Keratinocyte (primary cell): ENCODE results near the gene PEX16. TPM values are rescaled to one million over a fixed set of nuclear protein-coding genes. Genes with fewer than 3 reads are reported as not detected.

Experiments
- DNase-seq: peaks from one replicate; pipeline ENCODE4 v3.0.0-alpha.2; 2011; ENCODE audit warnings: low read depth, missing footprints, low spot score
- FAIRE-seq: peaks from 2 replicates; lab custom pipeline; 2011; peaks lifted over from hg19 to GRCh38; lab: Jason Lieb, UNC
- H2AFZ ChIP-seq: 2 replicates; pipeline ENCODE4 v1.6.0; 2012; ENCODE audit warnings: low read length, control low read depth, inconsistent platforms; ENCODE audit not compliant: control insufficient read depth
- H3K27ac ChIP-seq: 2 replicates; pipeline ENCODE4 v1.5.1; 2011; ENCODE audit warnings: low read length; ENCODE audit not compliant: control insufficient read depth, insufficient read depth
- H3K27me3 ChIP-seq: 3 replicates; pipeline ENCODE4 v1.6.0; 2011; ENCODE audit warnings: low read length; ENCODE audit not compliant: control insufficient read depth, insufficient read depth; ENCODE audit errors: extremely low read depth
- H3K36me3 ChIP-seq, 2 experiments: 2 replicates in 1 of 2; 3 replicates in 1 of 2; pipeline ENCODE4 v1.5.1; 2011; ENCODE audit warnings: low read length in 2 of 2, mild to moderate bottlenecking in 1 of 2; ENCODE audit not compliant: control insufficient read depth in 2 of 2, insufficient read depth in 2 of 2; ENCODE audit errors: extremely low read depth in 1 of 2
- H3K4me1 ChIP-seq: 3 replicates; pipeline ENCODE4 v1.5.1; 2011; ENCODE audit warnings: low read length; ENCODE audit not compliant: control insufficient read depth, insufficient read depth; ENCODE audit errors: extremely low read depth
- H3K4me2 ChIP-seq: 3 replicates; pipeline ENCODE4 v1.6.0; 2011; ENCODE audit warnings: low read depth, low read length; ENCODE audit not compliant: control insufficient read depth, insufficient read depth; ENCODE audit errors: extremely low read depth
- H3K4me3 ChIP-seq, 3 experiments: fragments of 200-600 bp in 1 of 3; sonication (generic) in 1 of 3; 2 replicates in 2 of 3; 3 replicates in 1 of 3; pipeline ENCODE4 v1.5.1; 2011 to 2016; ENCODE audit warnings: low read length in 3 of 3, mild to moderate bottlenecking in 3 of 3, control low read depth in 2 of 3, inconsistent platforms in 1 of 3, low read depth in 1 of 3, mixed read lengths in 1 of 3, mixed run types in 1 of 3, moderate library complexity in 1 of 3; ENCODE audit not compliant: control insufficient read depth in 2 of 3, insufficient read depth in 2 of 3; ENCODE audit errors: extremely low read depth in 1 of 3
- H3K79me2 ChIP-seq: 2 replicates; pipeline ENCODE4 v1.6.0; 2012; ENCODE audit warnings: low read length; ENCODE audit not compliant: control insufficient read depth, insufficient read depth
- H3K9ac ChIP-seq: 3 replicates; pipeline ENCODE4 v1.6.0; 2011; ENCODE audit warnings: low read length; ENCODE audit not compliant: control insufficient read depth, insufficient read depth; ENCODE audit errors: extremely low read depth
- H3K9me1 ChIP-seq: 3 replicates; pipeline ENCODE4 v1.6.0; 2011; ENCODE audit warnings: low read length; ENCODE audit not compliant: control insufficient read depth, insufficient read depth; ENCODE audit errors: extremely low read depth
- H3K9me3 ChIP-seq: 2 replicates; pipeline ENCODE4 v1.5.1; 2012; ENCODE audit warnings: low read depth, low read length; ENCODE audit not compliant: control insufficient read depth
- H4K20me1 ChIP-seq: 3 replicates; pipeline ENCODE4 v1.6.0; 2011; ENCODE audit warnings: low read length; ENCODE audit not compliant: control insufficient read depth, insufficient read depth; ENCODE audit errors: extremely low read depth
- EZH2 ChIP-seq: IDR thresholded peaks from one replicate; pipeline ENCODE4 v1.6.1; 2012; ENCODE audit warnings: inconsistent platforms, mild to moderate bottlenecking, low read length, moderate library complexity
- dilution Hi-C: fragments of 300-500 bp; cut with MboI; formaldehyde crosslinking; loops from one replicate; pipeline ENCODE4 v1.7.0; 2020; ENCODE audit warnings: low sequenced_read_pairs; ENCODE audit not compliant: extremely low pct_ligation_motif_present
- polyA plus RNA-seq, 5 experiments: library from polyadenylated mRNA; depleted of rRNA in 3 of 5; stranded (reverse) in 3 of 5; stranded (forward) in 1 of 5; unstranded in 1 of 5; fragments of >200 nt; gene quantifications; 1 replicate in 1 of 5; 2 replicates in 3 of 5; 3 replicates in 1 of 5; pipeline versions ENCODE4 v1.2.1 to v1.2.3, GENCODE V29; 2011 to 2012; ENCODE audit warnings: missing spikeins in 2 of 5, low read depth in 1 of 5, low replicate concordance in 1 of 5
- TF ChIP-seq, protein P1 (sequence below), 3 experiments: IDR thresholded peaks in 1 of 3; conservative IDR thresholded peaks in 1 of 3; optimal IDR thresholded peaks in 1 of 3; 2 replicates in 2 of 3; 3 replicates in 1 of 3; pipeline versions ENCODE3 to v1.5.1; 2011; ENCODE audit warnings: low read length in 3 of 3, mild to moderate bottlenecking in 3 of 3, moderate library complexity in 2 of 3, control low read depth in 1 of 3, inconsistent platforms in 1 of 3; ENCODE audit not compliant: insufficient read depth in 2 of 3; ENCODE audit errors: extremely low read depth in 1 of 3

The PEX16 gene
- polyA plus RNA-seq, 1 donor (not counting 4 experiments of a cell fraction or from before 2014, with no cell fraction given) = 16.7 TPM

DNA sequence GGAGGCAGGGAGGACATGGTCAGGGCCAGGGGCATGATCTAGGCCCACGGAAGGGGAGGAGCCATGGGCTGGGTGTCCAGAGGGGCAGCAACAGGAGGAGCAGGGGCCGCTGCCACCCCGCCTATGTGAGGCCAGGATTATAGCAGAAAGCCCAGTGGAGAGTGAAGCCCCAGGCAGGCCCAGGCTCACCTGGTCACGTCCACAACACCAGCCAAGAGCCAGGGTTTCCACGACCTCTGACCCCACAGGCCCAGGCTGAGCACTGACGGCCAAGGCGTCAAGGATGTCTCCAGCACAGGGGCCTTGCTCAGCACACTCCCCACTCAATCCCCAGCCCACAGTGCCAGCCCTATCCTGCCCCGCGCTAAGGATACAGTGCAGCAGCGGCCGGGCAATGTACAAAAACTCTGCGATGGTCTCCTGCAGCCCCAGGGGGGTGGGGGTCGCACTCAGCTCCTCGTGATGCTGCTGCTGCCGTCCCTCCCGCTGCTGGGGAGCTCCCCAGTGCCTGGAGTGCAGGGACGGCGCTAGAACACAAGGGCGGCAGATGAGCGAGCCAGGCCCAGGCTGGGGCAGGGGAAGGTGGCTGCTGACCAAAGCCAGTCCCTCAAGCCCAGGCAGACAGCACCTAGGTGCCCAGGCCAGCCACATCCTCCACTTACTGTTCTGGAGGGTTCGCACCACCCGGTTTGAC lies 3.6 kb downstream of the PEX16 start:
- TF ChIP-seq EZH2 = no peak
- TF ChIP-seq, protein P1, sequence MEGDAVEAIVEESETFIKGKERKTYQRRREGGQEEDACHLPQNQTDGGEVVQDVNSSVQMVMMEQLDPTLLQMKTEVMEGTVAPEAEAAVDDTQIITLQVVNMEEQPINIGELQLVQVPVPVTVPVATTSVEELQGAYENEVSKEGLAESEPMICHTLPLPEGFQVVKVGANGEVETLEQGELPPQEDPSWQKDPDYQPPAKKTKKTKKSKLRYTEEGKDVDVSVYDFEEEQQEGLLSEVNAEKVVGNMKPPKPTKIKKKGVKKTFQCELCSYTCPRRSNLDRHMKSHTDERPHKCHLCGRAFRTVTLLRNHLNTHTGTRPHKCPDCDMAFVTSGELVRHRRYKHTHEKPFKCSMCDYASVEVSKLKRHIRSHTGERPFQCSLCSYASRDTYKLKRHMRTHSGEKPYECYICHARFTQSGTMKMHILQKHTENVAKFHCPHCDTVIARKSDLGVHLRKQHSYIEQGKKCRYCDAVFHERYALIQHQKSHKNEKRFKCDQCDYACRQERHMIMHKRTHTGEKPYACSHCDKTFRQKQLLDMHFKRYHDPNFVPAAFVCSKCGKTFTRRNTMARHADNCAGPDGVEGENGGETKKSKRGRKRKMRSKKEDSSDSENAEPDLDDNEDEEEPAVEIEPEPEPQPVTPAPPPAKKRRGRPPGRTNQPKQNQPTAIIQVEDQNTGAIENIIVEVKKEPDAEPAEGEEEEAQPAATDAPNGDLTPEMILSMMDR (optimal IDR thresholded peaks at IDR 0.05 in 1 of 3, IDR thresholded peaks at IDR 0.05 in 1 of 3, conservative IDR thresholded peaks at IDR 0.05 in 1 of 3; ENCODE audit: extremely low read depth in 1 of 3, insufficient read depth in 2 of 3, low read length in 3 of 3) = no peak
- H3K9me1 ChIP-seq = peaks cover under 1% of the 10 kb centered on the region
- H3K9ac ChIP-seq = no peak overlapping the region
- H3K27ac ChIP-seq = no peak overlapping the region
- peaks cover 23% of the 10 kb centered on the region for H3K79me2 ChIP-seq
- H3K4me1 ChIP-seq = peaks cover 8% of the 10 kb centered on the region
- no peak for FAIRE-seq
- H3K9me3 ChIP-seq = no peaks in the 10 kb centered on the region
- H3K36me3 ChIP-seq = peaks cover 24% of the 10 kb centered on the region in 2 experiments
- H3K4me2 ChIP-seq = no peak overlapping the region
- no peak for DNase-seq
- no peak overlapping the region for H2AFZ ChIP-seq
- no peak overlapping the region for H3K4me3 ChIP-seq
- H3K27me3 ChIP-seq = no peaks in the 10 kb centered on the region
- H4K20me1 ChIP-seq = no peaks in the 10 kb centered on the region
- dilution Hi-C loops = no loop called here

DNA sequence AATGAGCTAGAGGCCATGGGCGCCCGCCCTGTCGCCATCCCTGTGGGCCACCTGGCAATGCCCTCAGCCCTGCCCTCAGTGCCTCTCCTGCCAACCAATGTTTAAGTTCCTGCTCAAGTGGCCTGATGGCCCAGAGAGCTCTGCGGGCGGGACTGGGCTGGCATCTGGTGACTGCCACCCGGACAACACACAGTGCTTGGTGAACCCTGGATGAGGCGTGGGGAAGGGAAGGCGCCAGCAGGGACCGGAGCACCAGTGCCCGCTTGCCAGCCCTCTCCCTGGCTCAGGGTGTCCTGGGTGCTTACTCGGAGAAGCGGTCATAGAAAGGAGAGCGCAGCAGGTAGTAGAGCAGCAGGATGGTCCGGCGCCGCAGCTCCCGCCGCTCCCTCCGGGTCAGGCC lies 4.2 kb downstream of the PEX16 start:
- no peak for FAIRE-seq
- Histone ChIP-seq H2AFZ (no peak overlapping the region), H3K4me2 (no peak overlapping the region), H3K9me3 (no peaks in the 10 kb centered on the region), H3K36me3 (peaks cover 24 to 28% of the 10 kb centered on the region in 2 experiments), H4K20me1 (no peaks in the 10 kb centered on the region), H3K27me3 (no peaks in the 10 kb centered on the region), H3K79me2 (peaks cover 23% of the 10 kb centered on the region), H3K9ac (no peak overlapping the region), H3K27ac (no peak overlapping the region), H3K4me1 (peaks cover 8% of the 10 kb centered on the region), H3K4me3 (no peak overlapping the region), H3K9me1 (no peaks in the 10 kb centered on the region)
- TF ChIP-seq, protein P1 (optimal IDR thresholded peaks at IDR 0.05 in 1 of 3, IDR thresholded peaks at IDR 0.05 in 1 of 3, conservative IDR thresholded peaks at IDR 0.05 in 1 of 3; ENCODE audit: extremely low read depth in 1 of 3, insufficient read depth in 2 of 3, low read length in 3 of 3) = no peak
- TF ChIP-seq EZH2 = no peak
- DNase-seq = no peak
- dilution Hi-C loops = no loop called here
